Stimulated activated naive CD4-positive, alpha-beta T cell (primary cell): Measurements from ENCODE around the gene PTPRN2.

ENCODE experiments used
- DNase-seq, 6 experiments: peaks; one replicate each; lab custom pipeline; 2025; lab: John Stamatoyannopoulos, UW

Gene PTPRN2

GRCh38 chr7:157662110-157662791 is 925.4 kb downstream of the PTPRN2 start:
- no peak for DNase-seq

- no peak for DNase-seq
These were observed 926.0 kb downstream of the PTPRN2 start for GRCh38 chr7:157661611-157661975.

GRCh38 chr7:157660971-157661610 is 926.5 kb downstream of the PTPRN2 start:
- DNase-seq, result no peak

DNA sequence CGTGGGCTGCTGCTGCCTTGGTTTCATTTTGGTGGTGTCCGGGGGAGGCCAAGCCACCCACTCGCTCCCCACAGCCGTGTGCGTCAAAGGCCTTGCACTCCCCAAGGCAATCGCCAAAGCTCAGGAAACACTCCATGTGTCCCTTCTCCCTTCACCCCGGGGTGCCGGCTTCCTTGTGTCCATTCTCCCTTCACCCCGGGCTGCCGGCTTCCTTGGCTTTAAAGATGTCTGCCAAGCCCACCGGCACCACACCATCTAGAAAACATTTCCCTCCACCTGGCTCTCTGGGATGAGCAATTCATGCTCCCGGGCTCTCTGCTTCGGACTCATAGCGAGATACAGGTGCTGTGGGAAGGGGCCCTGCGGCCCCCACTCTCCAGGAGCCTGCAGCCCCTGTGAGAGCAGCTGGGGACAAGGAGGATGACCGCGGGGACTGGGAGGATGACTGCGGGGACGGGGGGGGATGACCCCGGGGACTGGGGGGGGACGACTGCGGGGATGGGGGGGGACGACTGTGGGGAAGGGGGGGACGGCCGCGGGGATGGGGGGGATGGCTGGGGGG is 928.7 kb downstream of the PTPRN2 start:
- DNase-seq, result no peak

DNA sequence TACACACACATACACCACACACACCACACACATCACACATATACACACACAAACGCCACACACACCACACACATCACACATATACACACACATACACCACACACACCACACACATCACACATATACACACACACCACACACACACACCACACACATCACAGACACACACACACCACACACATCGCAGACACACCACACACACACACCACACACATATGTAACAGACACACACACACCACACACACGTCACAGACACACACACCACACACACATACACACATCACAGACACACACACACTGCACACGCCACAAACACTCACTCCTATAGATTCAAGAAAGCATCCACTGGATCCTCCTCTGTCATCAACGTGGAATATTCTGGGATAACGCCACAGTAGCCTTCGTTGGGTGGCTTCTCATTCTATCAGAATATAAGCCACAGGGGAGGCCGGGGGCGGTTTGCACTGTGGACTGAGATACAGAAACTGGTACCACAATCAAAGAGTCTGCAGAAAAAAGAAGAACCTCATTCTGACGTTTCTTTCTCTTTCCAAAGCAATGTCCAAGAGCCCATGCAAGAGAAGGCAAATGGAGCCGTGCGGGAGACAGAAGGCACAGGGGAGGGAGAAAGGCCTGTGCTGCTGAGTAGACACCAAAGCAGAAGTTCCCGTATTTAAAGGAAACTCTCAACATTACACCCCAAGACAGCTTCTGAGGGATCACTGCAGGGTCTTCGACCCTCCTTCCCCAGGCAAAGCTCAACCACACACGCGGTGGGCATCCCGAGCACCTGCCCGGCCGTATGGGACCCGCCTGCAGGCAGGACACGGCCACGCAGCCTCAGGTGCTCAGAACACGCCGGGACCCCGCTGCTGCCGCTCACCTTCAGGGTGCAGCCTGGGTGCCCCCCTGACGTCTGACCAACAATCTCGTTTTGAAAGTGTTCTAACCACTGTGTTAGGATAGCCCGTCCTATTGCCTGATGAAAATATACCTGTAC is 929.6 kb downstream of the PTPRN2 start:
- DNase-seq, result no peak

DNA sequence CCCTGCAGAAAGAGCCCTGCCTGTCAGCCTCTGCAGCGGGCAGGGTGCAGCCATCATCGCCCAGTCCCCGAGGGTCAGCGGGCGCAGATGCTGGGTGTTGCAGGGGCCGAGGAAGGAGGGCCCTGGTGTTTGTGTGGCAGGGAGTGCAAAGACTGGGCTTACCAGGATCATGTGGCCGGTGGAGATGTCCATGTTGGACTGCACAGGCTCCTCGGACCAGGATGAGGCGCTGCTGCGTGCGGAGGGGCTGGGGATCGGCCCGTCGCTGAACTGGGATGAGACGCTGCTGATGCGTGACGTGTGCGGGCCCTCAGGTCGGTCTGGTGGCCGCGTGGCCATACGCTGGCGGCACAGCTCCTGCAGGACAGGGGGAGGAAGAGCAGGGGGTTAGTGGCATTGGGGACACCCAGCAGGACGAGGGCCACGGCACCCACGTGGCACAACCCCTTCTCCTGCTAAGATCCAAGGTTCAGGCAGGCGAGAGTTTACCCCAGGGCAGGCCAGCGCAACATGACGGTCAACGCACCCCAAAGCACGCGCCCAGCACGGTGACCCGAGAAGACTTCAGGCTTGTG is 931.3 kb downstream of the PTPRN2 start:
- DNase-seq, result no peak

- no peak for DNase-seq
These were observed 933.3 kb downstream of the PTPRN2 start for GRCh38 chr7:157654350-157654749.

GRCh38 chr7:157653827-157654207 is 933.8 kb downstream of the PTPRN2 start:
- no peak for DNase-seq

GRCh38 chr7:157652954-157653826 is 934.4 kb downstream of the PTPRN2 start:
- no peak for DNase-seq

DNA sequence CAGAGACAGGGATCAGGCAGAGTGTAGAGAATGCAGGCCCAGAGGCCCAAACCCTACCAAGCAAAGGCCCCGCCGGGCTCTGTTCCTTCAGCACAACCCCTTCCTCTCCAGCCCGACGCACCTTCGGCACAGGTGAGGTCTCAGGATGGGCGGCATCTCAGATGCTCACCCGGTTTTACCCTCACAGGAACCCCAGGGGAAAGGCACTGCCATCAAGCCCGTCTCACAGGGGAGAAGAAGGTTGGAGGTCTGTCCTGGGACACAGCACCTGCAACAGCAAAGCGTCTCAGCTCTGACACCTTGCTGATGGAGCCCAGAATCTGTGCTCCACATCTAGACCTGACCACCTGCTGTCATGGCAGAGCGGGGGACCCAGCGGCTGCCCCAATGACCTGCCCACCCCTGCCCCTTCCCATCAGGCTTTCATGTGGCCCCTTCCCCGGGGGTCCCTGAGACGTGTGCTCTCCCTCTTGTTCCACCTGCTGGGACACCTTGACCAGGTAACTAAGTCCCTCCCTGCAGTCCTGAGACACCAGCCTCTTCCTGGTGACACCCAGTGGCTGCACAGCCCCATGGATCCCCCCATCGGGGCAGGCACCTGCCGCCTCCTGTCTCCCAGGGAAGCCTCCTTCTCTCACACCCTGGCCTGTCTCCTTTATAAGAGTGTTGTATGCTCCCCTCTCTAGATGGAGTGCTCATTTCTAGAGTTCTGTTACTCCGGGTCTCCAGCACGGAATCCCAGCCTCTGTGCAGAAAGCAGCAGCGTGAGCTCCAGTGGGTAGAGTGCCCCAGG is 935.3 kb downstream of the PTPRN2 start:
- DNase-seq, result no peak

DNA sequence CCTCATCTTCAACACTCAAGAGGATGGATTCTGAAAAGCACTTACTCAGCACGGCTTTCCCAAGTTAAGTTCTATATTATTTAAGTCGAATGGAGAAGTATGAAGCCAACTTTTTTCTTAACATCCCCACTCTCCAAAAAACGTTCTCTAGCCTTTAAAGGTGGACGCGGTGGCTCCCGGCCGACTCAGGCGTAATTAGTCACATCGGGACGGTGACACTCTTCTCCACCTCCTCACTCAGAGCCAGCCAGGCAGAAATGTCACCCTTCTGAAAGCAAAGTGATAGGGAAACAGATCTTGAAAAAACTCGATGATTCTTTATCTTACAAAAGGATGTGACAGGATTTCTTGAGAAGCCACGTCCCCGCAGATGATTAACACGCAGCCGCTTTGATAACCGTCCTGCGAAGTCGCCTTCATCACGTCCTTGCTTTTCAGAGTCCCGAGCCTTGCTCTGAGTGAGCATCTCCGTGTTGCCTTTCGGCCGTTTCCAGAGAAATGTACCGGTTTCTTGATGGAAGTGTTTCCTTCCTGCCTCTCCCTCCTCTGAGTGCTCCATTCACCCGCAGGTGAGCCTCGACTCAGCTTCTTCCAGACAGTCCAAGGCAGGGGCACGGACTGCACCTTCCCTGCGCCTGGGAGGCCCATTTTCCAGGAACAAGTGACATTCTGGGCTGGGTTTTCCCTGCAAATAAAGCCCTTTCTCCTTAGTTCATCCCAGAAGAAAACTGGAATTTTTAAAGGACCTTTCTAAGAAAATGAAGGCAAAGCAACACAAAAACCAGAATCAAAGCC is 936.1 kb downstream of the PTPRN2 start:
- DNase-seq, result no peak

DNA sequence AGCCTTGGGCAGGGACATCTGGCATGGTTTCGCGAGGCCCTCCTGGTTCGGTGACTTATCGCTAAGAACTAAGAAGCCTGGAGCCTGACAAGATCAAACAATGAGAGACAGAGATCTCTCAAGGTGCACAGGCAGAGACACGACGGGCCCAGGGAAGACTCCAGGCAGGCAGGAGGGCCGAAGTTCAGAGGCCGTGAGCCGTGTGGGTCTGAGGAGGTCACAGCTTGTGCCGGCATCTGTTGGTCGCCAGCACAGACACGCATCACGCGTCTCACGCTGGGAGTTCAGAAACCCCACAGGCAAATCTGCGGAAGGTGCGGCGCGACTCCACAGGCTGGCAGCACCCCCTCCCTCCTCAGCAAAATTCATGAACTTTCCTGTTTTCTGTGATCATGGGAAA is 936.8 kb downstream of the PTPRN2 start:
- no peak for DNase-seq

- DNase-seq, result no peak
These were observed 937.4 kb downstream of the PTPRN2 start for GRCh38 chr7:157650131-157650631.

DNA sequence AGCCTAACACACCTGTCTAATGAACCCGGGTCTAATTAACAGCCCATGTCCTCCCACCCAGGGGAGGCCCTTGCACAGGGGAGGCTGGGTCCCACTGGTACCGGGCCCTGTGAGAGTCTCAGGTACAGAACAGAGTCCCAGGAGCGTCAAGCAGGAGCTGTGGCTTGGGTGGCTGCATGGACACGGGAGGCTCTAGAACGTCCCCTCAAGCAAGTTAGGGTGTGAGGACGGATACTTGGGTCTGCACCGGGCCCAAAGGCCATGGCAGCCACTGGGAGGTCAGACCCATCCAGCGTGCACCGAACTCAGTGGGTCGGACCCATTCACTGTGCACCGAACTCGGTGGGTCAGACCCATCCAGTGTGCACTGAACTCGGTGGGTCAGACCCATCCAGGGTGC is 941.1 kb downstream of the PTPRN2 start:
- DNase-seq, result no peak

DNA sequence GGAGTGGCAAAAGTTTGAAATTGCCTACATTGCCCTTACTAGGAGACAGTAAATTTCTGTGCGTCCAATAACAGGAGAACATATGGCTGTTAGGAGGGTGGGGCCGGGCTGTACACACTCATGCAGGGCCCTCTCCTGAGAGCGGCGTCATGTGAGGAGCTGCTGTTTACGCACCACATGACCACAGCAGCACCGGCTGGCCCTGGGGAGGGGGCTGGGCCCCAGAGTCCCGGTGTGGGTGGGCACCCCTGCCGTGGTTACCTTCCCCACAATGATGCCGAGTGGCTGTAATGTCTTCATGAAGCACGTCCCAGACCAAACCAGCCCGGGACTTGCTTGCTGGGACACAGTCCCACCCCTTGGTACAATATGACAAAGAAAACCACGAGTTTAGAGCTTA is 942.1 kb downstream of the PTPRN2 start:
- no peak for DNase-seq

GRCh38 chr7:157644946-157645345 is 942.7 kb downstream of the PTPRN2 start:
- DNase-seq, result no peak

DNA sequence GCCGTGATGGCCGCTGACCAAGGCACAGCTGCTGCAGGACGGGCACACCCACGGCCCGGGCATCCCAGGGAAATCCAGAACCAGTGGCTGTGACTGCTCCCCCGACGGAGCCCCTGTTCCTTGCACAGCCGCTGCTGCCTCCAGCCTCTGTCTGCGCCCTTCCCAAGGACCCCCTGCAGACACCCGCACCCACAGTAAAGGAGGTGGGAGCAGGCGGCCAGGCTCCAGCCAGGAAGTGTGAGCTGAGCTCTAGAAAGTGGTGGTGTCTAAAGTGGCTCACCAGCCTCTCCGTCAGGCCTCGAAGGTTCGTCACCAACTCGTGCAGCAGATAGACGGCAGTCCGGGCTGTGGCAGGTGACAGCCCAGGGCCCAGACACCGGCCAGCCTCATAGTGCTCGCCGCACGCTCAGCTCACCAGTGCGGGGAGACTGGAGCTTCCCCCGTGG is 944.1 kb downstream of the PTPRN2 start:
- DNase-seq, result no peak

- no peak for DNase-seq
These were observed 945.8 kb downstream of the PTPRN2 start for GRCh38 chr7:157641866-157642265.

GRCh38 chr7:157640144-157640543 is 947.5 kb downstream of the PTPRN2 start:
- DNase-seq, result no peak
